GM12875 (cell line): Measurements from ENCODE around the gene RND3.

Source experiments
- H3K4me3 ChIP-seq: one replicate; pipeline ENCODE4 v1.5.1; 2011; ENCODE audit warnings: low read depth, low read length, control low read depth
- TF ChIP-seq, protein P1 (sequence below): IDR thresholded peaks from 2 replicates; pipeline ENCODE4 v1.5.1; 2011; ENCODE audit warnings: low read depth, mild to moderate bottlenecking, control low read depth, inconsistent platforms, low read length, moderate library complexity, borderline replicate concordance; ENCODE audit not compliant: insufficient read depth

The RND3 gene

GRCh38 chr2:150431561-150432311 is 55.7 kb downstream of the RND3 start:
- no peak overlapping the region for H3K4me3 ChIP-seq
- TF ChIP-seq, protein P1, sequence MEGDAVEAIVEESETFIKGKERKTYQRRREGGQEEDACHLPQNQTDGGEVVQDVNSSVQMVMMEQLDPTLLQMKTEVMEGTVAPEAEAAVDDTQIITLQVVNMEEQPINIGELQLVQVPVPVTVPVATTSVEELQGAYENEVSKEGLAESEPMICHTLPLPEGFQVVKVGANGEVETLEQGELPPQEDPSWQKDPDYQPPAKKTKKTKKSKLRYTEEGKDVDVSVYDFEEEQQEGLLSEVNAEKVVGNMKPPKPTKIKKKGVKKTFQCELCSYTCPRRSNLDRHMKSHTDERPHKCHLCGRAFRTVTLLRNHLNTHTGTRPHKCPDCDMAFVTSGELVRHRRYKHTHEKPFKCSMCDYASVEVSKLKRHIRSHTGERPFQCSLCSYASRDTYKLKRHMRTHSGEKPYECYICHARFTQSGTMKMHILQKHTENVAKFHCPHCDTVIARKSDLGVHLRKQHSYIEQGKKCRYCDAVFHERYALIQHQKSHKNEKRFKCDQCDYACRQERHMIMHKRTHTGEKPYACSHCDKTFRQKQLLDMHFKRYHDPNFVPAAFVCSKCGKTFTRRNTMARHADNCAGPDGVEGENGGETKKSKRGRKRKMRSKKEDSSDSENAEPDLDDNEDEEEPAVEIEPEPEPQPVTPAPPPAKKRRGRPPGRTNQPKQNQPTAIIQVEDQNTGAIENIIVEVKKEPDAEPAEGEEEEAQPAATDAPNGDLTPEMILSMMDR = no peak

DNA sequence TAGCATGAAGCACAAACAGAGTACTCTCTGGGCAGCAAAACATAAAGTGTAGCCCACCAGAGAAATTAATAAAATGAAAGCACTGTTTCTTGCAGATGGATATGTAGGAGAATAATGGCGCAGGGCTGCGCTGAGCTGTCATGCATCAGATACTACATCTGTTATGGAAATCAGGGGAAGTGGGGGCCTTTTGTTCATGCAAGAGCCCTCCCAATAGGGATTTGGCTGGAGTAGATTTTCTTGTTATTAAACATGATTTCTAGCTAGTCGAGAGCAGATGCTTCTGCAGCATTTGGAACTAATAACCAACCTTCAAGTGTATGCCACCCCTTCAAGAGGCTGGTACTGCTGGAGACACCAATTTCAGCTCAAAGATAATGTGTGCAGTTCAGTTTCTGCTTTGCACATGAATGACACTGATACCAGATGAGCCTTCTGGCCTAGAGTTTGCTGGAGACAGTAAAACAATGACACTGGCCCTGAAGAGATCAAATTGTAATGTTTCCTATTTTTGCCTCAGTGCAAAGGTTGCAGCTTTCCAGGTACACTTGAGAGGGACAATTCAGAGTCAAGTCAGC is 58.0 kb downstream of the RND3 start:
- no peak overlapping the region for H3K4me3 ChIP-seq
- TF ChIP-seq, protein P1 = no peak

GRCh38 chr2:150428641-150429040 is 58.8 kb downstream of the RND3 start:
- TF ChIP-seq, protein P1 = no peak
- no peak overlapping the region for H3K4me3 ChIP-seq

DNA sequence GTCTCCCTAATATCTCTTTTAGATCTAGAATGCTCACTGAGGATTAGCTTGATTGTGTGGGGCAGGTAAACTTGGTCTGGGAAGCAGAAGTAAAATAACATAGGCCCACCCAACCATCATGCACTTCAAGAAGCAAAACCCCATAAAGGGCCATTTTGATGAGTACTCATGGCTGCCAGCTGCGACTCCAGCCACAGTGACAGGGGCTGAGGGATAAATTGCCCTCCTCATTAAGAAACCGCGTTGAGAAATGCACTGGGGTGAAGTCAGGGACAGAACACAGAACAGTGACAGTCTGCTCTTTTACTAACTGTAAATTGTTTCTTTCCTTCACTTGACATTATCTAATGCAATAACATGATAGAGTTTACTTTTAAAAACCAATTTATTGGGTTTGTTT is 60.2 kb downstream of the RND3 start:
- TF ChIP-seq, protein P1 = no peak
- H3K4me3 ChIP-seq = no peak overlapping the region

- no peak overlapping the region for H3K4me3 ChIP-seq
- TF ChIP-seq, protein P1 = no peak
These were observed 60.7 kb downstream of the RND3 start for GRCh38 chr2:150426724-150427123.

- TF ChIP-seq, protein P1 = no peak
- no peak overlapping the region for H3K4me3 ChIP-seq
These were observed 61.2 kb downstream of the RND3 start for GRCh38 chr2:150426315-150426714.

- TF ChIP-seq, protein P1 = no peak
- no peak overlapping the region for H3K4me3 ChIP-seq
These were observed 62.1 kb downstream of the RND3 start for GRCh38 chr2:150425121-150425955.
